ENCODE measurements around the gene PHF21A.
"Not testable (repeated sequence)": the region's sequence is repeated elsewhere in the genome, so short reads cannot be mapped to it uniquely, and the experiment has no call there.

Gene PHF21A

DNA sequence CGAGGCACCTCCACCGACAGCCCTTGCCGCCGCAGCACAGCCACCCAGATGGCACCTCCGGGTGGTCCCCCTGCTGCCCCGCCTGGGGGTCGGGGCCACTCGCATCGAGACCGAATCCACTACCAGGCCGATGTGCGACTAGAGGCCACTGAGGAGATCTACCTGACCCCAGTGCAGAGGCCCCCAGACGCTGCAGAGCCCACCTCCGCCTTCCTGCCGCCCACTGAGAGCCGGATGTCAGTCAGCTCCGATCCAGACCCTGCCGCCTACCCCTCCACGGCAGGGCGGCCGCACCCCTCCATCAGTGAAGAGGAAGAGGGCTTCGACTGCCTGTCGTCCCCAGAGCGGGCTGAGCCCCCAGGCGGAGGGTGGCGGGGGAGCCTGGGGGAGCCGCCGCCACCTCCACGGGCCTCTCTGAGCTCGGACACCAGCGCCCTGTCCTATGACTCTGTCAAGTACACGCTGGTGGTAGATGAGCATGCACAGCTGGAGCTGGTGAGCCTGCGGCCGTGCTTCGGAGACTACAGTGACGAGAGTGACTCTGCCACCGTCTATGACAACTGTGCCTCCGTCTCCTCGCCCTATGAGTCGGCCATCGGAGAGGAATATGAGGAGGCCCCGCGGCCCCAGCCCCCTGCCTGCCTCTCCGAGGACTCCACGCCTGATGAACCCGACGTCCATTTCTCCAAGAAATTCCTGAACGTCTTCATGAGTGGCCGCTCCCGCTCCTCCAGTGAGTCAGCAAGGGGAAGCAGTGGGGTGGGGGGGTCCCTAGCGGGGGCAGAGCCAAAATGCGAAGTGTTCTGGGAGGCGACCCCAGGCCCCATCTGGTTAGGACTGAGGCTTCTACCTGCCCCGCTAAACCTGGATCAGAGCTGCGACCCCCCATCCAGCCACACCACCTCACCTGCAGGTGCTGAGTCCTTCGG is 218.5 kb downstream of the PHF21A start:
- DNase-seq (ENCODE audit: low spot score) = no peak

DNA sequence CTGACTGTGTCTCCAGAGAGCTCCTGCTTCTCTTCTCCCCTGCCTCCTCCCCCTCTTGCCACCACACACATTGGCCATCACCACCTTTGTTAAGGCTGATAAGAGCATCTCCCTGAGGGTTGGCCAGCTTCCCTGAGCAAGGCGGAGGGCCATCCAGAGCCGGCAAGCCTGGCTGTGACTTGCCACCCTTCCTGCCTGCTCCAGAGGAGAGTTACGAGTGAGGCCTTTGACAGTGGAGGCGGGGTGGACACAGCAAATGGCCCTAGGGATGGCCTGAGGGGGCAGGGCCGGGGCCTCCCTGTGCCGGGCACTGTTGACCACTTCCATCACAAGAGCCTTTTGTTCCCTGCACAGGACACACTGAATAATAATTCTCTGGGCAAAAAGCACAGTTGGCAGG is 219.6 kb downstream of the PHF21A start:
- no peak for DNase-seq (ENCODE audit: low spot score)

DNA sequence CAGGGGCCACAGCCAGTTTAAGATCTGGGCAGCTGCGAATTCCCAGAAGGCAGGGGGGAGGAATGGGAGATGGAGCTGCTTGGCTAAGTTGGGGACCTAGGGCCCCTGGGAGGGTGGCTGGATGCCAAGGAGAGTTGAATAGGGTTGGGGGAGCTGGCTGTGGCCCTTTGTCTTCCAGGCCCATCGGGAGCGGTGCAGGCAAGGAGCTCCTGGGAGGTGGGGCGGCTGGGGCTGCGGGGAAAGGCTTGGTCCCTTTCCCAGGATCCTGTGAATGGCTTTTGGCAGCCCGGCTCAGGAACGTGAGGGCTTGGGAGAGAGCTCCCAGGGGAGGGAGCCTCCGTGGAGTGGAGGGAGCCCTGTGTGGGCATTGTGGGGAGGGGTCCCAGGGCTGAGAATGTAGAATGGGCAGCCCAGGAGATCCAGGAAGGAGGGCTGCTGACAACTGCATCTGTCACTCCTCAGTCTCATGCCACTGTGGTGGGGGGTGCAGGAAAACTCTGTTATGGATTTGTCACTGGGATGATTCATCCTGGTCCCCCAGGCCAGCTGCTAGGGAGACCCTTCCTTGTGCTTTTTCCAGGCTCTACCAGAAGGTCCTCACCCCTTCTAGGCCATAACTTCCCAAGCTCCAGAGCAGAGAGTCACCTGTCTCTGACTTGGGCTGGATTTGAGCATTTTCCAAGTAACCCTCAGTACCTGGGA is 220.2 kb downstream of the PHF21A start:
- no peak for DNase-seq (ENCODE audit: low spot score)

DNA sequence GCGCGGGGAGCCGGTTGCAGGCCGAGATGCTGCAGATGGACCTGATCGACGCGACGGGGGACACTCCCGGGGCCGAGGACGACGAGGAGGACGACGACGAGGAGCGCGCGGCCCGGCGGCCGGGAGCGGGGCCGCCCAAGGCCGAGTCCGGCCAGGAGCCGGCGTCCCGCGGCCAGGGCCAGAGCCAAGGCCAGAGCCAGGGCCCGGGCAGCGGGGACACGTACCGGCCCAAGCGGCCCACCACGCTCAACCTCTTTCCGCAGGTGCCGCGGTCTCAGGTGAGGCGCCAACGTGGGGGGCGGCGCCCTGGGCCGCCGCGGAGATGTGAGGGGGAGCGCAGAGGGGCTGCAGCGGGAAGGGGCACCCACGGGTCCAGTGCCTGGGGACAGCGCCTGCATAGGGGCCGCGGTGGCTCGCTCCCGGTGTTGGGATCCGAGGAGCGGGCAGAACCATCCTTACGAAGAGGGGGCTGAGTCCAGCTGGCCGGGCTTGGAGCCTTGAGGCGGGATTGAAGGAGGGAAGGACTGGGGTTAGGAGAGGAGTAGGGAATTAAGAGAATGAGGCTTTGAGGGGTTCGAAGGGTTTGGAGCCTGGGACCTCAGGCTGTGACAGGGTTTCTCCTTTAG is 221.0 kb downstream of the PHF21A start:
- not testable (repeated sequence) for DNase-seq (ENCODE audit: low spot score)

DNA sequence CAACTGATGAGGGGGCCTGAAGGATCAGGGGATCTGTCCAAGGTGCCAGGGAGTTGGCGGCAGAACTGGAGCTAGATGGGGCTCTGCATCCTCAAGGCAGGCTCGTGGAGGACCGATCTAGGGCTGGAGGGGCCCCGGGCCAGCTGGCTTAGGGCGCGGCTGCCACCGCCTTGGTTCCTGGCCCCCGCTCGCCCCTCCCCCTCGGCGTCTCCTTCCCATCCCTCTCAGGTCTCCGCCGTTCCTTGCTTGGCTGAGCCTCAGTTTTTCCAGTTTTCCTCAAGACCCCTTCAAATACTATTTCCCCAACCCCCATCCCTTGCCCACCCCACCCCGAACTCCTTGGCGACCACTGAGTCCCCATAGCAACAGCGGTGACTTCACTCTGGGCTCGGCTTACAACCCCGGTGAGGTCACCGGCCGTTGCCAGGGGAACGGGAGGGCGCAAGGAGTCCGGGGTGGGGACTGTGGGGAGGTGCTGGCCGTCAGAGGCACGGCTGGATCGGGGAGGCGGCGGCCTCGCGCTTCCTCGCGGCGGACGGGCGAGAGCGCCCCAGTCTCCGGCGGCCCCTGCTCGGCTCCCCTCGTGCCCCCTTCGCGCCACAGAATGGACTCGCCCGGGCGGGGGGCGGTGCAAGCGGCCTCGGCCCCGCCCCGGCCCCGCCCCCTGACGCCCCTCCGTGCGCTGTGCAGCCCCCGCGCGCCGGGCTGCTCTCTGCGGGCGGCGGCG is 221.6 kb downstream of the PHF21A start:
- DNase-seq (ENCODE audit: low spot score) = peak; percentile 54

DNA sequence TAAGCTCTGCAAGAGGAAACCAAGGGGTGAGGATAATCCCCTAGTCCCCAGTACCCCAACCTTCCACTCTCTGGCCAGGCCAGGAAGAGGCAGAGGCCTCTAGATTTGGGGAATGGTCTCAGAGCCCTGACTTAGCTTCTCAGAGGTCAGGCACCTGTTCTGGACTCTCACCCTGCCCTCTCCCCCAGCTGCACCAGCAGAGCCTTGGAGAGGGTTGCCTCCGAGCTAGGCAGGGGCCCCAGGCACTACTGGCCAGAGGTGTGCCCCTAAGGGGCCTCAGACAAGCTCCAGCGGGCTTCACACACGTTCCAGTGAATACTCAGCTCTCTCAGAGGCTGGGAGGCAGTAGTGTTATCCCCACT is 222.2 kb downstream of the PHF21A start:
- DNase-seq (ENCODE audit: low spot score) = no peak

DNA sequence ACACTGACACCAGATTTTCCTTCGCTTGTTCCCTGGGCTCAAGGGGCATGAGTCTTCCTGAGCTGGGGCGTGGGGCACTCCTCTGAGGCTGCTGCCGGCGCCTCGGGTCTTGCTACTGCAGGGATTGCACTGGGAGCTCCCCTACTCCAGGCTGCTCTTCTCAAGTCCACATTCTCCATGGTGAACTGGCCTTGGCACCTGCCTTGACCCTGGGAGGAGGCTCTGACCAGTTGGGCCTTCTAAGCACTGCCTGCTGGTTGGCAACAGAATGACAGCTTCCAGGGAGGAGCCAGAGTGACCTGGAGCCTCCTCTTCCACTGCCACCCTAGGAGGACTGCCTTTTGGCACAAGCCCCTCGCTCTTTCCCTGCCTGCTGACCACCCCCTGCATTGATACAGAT is 223.7 kb downstream of the PHF21A start:
- DNase-seq (ENCODE audit: low spot score) = no peak

DNA sequence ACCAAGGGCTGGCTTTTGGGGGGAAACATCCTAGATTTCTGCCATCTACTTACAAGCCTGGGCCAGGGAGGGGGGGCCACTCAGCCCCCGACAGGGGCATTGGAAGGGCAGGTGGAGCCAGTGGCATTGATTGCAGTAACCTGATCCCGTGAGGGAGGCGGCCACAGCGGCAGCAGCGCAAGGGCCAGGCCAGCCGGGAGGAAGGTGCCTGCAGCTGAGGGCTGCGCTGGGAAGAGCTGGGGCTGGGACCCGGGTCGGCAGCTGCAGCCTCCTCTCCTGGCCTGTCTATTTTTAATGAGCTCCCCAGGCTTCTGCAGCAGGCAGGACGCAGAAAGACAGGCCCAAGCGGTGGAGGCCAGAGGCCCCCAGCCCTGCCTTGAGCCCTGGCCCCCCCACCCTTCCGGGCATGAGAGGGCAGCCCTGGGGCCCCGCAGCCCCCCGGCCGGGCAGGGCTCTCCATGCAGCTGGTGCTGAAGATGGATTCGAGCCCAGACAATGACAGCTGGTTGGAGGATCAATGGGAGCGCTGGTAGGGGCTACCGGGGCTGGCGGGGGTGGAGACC is 224.8 kb downstream of the PHF21A start:
- no peak for DNase-seq (ENCODE audit: low spot score)

DNA sequence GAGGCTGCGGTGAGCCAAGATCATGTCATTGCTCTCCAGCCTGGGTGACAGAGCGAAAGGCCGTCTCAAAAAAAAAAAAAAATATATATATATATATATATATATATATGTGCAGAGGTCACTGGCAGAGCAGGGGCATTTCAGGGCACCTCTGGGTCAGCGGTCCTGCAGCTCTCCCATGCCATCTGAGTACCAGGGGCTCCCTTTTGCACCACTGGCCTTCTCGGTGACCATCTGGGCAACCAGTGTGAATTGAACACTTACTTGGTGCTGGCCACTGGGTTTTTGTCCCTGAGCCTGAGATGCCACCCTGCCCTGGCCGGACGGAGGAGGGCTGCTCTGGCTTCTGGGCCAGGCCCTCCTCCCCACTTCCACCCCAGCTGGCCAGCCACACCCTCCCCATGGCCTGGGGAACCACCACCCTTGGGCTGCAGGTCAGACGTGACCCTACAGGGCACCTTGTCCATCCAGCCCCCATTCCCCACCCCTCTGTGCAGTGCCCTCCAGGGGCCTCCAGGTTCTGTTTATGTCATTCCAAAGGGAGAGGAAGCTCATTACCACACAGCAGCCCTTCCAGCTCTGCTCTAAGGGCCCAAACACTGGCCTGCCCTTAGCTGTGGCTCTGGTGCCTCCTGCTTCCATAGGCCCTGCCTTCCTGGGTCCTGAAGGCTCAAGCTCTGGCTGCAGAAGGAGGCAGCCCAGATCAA is 225.5 kb downstream of the PHF21A start:
- no peak for DNase-seq (ENCODE audit: low spot score)

DNA sequence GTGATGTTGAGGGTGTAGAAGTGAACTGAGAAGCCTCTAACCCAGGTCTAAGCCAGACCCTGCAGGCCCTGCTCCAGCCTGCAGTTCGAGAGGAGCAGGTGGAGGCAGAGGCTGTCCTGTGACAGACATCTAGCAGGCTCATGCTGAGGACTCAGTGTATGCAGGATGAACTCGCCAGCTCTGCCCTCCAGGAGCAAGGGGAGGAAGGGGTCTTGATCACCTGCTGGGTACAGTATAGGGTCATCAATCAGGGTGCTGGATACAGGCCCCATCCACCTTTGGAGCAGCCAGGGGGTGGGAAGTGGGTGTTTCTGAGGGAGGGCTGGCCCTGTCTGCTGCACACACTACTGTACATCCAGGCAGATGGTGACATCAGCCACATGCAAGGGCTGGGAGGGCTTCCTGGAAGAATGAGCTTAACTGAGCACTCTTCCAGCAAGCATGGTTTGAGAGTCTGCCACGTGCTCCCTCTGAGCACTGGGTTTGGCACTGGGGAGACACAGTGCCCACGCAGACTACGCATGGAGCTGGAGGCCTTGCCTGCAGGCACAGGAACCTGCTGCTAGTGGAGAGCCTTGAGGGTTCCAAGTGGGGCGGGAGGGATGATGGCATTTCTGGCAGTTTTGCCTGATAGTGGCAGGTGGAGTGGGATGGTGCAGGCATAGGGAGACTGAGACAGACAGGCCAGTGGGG is 226.6 kb downstream of the PHF21A start:
- DNase-seq (ENCODE audit: low spot score) = no peak

DNA sequence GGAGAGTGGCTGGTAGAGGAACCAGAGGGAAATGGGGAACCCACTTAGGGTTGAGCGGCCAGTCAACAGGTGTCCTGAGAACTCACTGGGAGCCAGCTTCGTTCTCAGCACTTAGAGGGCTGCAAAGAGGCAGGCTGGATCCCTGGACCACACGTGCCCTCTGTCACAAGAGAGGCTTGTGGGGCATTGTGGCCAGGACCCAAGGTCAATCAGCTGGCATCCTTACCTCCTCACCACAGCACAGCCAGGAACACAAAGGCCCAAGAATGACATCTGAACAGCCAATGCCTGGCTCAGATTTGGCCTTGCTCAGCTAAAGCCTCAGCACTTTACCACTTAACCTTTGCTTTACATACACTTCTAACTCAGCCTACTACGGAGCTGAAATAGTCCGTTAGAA is 228.4 kb downstream of the PHF21A start:
- DNase-seq (ENCODE audit: low spot score) = no peak

DNA sequence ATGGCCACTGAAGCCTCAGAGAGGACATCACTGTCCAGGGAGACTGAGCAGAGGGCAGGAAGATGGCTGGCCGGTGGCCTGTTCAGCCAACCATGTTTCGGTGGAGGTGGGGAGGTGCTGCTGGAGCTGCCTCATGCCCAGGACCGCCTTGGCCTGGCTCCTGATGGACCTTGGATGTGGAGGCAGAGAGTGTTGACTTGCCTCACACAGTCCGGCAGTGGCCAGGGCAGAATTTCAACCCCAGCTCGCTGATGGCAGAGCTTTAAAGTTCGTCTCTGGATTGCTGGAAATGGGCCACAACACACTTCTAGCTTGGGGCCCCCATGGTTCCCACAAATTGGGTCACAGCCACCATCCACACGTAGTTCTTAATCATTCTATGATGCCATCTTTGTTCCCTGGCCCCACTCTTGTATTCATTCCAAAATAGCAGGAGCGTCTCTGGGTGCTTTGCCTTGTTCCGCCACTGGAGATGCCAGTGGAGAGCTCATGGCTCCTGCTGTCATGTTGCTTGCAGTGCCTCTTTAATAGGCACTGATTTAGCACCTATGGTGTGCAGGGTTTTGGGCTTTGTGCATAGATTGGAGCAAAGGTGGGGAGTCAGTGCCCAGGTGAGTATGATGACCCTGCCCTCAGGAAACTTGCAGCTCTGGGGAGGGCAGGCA is 230.2 kb downstream of the PHF21A start:
- DNase-seq (ENCODE audit: low spot score) = no peak

DNA sequence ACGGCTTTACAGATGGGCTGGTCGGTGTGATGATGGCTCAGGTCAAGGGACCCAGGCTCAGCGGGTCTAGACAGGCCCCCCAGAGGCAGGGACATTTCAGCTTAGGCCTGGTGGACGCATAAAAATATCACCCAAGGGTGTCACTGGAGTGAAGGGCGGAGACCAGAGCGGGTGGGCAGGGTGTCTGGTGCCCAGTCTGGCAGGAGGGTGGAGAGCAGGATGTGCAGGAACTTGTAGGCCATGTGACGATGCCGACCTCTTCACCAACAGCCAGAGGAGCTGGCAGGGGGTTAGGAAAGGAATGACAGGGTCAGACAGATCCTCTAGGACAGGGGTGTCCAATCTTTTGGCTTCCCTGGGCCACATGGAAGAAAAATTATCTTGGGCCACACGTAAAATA is 231.3 kb downstream of the PHF21A start:
- DNase-seq (ENCODE audit: low spot score) = no peak

DNA sequence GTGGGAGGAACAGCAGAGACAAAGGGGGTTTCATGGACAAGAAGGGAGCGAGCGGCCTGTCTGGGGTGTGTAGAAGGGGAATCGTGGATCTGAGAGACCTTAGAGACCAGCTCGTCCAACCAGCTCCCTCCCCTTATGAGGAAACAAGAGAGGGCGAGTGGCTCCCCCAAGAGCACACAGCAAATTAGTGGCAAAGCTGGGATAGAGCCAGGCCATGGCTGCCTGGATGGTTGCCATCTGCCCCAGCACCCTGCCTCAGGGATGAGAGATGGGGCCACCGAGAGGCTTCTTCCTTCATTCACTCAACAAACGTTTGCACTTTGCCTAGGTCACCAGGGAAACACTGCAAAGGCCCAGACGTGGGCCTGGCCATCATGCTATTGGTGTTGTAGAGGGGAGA is 231.7 kb downstream of the PHF21A start:
- DNase-seq (ENCODE audit: low spot score) = no peak

DNA sequence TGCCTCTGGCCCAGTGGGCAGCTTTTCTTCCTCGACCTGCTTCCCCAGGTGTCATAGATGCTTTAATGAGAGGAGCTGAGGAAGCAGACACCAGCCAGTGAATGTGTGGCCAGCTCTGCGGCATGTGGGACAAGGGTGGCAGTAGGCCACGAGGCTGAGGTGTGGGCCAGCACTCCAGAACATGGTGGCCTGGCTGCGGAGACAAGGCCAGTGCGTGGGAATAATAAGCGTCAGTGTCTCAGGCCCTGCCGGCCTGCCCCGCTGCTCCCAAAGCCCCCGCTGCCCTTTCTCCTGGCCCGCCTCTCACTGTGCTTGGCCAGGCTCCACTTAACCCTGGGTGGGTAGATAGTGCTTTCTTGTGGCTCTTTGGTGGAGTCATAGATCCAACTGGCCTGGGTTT is 233.7 kb downstream of the PHF21A start:
- no peak for DNase-seq (ENCODE audit: low spot score)

DNA sequence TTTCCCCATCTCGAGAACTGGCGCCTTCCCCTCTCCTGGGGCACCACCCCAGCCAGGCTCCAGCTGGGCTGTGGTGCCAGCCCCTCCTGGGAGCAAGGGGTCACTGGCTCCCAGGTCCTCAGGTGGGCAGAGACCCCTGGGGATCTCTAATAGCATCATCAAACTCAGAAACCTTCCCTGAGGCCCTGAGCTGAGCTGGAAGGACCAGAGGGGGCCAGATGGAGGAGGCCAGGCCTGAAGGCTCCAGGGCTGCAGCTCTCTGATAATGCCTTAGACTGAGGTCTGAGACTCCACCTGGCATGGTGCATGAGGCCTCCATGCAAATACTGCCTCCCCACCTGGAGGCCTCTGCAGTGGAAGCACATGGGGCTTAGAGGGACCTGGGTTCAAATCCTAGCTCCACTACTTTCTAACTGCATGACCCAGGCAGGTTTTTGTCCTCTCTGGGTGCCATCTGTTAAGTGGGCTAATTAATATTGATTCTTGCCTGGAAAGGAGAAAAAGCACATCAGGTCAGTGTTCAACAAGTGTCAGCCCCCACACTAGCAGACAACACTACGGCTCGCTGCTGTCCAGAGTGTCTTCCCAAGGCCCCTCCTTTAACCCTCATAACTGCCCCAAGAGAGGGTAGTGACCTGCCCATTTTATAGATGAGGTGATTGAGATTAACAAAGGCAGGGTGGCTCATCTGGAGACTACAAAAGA is 234.3 kb downstream of the PHF21A start:
- no peak for DNase-seq (ENCODE audit: low spot score)

DNA sequence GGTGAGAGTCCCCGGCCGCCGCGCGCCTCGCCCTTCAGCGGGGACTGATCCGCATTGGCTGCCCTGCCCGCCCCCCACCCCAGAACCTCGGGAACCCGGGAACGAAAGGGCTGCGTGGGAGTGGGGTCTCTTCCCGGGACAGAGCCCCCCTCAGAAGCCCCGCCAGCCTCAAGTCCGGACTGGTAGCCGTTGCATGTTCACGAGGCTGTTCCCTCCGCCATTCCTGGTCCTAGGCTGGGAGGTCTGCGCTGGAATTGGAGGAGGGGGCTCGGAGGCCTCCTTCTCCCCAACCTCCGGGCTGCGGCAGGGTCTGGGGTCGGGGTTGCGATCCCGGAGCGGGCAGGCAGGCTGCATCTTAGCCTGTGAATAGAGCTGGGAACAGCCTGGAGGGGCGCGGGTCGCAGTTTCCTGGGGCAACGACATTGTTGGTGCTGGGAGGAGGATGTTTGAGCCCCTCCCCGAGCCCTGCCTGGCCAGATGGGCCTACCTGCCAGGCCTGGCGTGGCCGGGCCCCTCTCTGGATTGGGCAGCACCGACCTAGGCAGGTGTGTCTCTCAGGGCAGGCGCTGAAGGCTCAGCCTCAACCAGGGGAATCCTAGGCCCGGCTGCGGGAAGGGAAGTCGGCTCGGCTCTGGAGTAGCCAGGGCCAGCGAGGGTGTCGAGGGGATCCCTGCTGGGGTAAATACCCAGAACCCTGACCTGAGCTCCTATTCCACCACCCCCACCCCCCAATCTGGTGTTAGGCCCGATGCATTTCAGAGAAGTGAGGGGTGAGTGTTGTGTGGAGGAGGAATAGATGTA is 235.1 kb downstream of the PHF21A start:
- DNase-seq (ENCODE audit: low spot score) = no peak

DNA sequence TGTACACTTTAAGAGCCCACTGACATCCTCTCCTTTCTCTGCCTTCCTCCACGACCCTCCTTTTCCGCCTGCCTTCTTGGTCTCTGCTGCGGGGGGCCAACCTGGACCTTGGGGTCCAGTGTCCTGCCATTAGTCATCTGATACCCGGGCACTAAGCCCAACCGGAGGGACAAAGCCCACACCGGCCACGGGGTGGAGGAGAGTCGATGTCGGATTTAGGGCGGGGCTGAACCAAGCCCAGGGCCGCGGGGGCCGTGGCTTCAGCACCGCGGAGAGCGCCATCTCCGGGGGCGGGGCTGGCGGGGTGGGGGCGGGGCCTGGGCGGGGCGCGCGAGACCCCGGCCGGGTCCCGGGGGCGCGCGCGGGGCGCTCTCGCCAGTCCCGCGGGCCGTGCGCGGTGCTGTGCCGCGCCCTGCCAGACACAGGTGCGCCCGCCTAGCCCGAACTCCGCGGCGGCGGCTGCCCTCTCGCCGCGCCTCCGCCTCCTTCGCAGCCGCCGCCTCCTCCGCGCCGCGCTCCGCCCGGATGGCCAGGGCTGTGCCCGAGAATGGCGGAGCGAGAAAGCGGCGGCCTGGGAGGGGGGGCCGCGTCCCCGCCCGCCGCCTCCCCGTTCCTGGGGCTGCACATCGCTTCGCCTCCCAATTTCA is 235.9 kb downstream of the PHF21A start, which contains the start of gene MAPK8IP1:
Gene MAPK8IP1 (plus strand): TSS at position 378 of the 647 bp plus-strand sequence. CDS start 170 bp downstream, at position 548.
- DNase-seq (ENCODE audit: low spot score) = peak; percentile 41

All from COLO829 (cell line).